HEK293 (cell line): Measurements from ENCODE around the gene CWC22.

Experiments
- CTCF ChIA-PET: fragments of 350-600 bp; formaldehyde crosslinking; extraction: SDS; loops from one replicate; lab custom pipeline; 2021; ENCODE audit warnings: antibody characterized with exemption; lab: Yijun Ruan, JAX
- POLR2A ChIA-PET: fragments of 300-600 bp; formaldehyde crosslinking; extraction: SDS; loops from one replicate; lab custom pipeline; 2020; ENCODE audit warnings: antibody characterized with exemption, inconsistent platforms; lab: Yijun Ruan, JAX
- H3K27ac ChIP-seq: fragments of 200-500 bp; sonication (Bioruptor generic); 2 replicates; pipeline ENCODE4 v1.5.1; 2014; ENCODE audit warnings: low read depth, low read length, control low read depth, inconsistent platforms; ENCODE audit errors: extremely low read depth
- H3K36me3 ChIP-seq, 2 experiments: fragments of 200-500 bp in 1 of 2; sonication (Bioruptor generic) in 1 of 2; 1 replicate in 1 of 2; 2 replicates in 1 of 2; pipeline ENCODE4 v1.5.1; 2014 to 2017; ENCODE audit warnings: inconsistent platforms in 2 of 2, low read length in 2 of 2; ENCODE audit not compliant: control insufficient read depth in 2 of 2, insufficient read depth in 1 of 2
- H3K4me1 ChIP-seq: fragments of 200-500 bp; sonication (Bioruptor generic); 2 replicates; pipeline ENCODE4 v1.5.1; 2014; ENCODE audit warnings: mild to moderate bottlenecking, low read length, inconsistent platforms; ENCODE audit not compliant: control insufficient read depth, insufficient read depth
- H3K4me3 ChIP-seq: 2 replicates; pipeline ENCODE4 v1.5.1; 2011; ENCODE audit warnings: low read depth, mild to moderate bottlenecking, control low read depth, low read length, moderate library complexity
- H3K9me3 ChIP-seq: fragments of 200-500 bp; sonication (Bioruptor generic); 2 replicates; pipeline ENCODE4 v1.5.1; 2014; ENCODE audit warnings: low read depth, low read length, inconsistent platforms; ENCODE audit not compliant: control insufficient read depth, insufficient read depth
- KLF9 ChIP-seq: fragments of 450-650 bp; formaldehyde crosslinking; IDR thresholded peaks from 2 replicates; pipeline ENCODE4 v1.5.1; 2016; ENCODE audit warnings: missing biosample characterization, missing genetic modification characterization, low read depth
- PRDM4 ChIP-seq: fragments of 450-650 bp; formaldehyde crosslinking; IDR thresholded peaks from 2 replicates; pipeline ENCODE4 v1.5.1; 2017; ENCODE audit warnings: missing biosample characterization, missing genetic modification characterization
- ZFP3 ChIP-seq: fragments of 450-650 bp; formaldehyde crosslinking; IDR thresholded peaks from 2 replicates; pipeline ENCODE4 v1.5.1; 2016; ENCODE audit warnings: low read depth, missing biosample characterization, missing genetic modification characterization
- ZNF239 ChIP-seq: fragments of 450-650 bp; formaldehyde crosslinking; IDR thresholded peaks from 2 replicates; pipeline ENCODE4 v1.5.1; 2016; ENCODE audit warnings: missing biosample characterization, missing genetic modification characterization
- ZNF354C ChIP-seq: fragments of 450-650 bp; formaldehyde crosslinking; IDR thresholded peaks from 2 replicates; pipeline ENCODE4 v1.5.1; 2016; ENCODE audit warnings: missing biosample characterization, missing genetic modification characterization, low read depth, borderline replicate concordance
- ZNF433 ChIP-seq: fragments of 450-650 bp; formaldehyde crosslinking; IDR thresholded peaks from 2 replicates; pipeline ENCODE4 v1.5.1; 2016; ENCODE audit warnings: missing biosample characterization, missing genetic modification characterization, low read depth
- ZNF518A ChIP-seq: fragments of 450-650 bp; formaldehyde crosslinking; conservative IDR thresholded peaks from 2 replicates; pipeline ENCODE4 v1.5.1; 2016; ENCODE audit warnings: low read depth, missing biosample characterization, missing genetic modification characterization
- ZNF571 ChIP-seq: fragments of 450-650 bp; formaldehyde crosslinking; IDR thresholded peaks from 2 replicates; pipeline ENCODE4 v1.5.0; 2017; ENCODE audit warnings: missing biosample characterization, missing genetic modification characterization
- ZNF580 ChIP-seq: fragments of 450-650 bp; formaldehyde crosslinking; IDR thresholded peaks from 2 replicates; pipeline ENCODE4 v1.5.1; 2016; ENCODE audit warnings: missing biosample characterization, missing genetic modification characterization
- ZNF776 ChIP-seq: fragments of 450-650 bp; formaldehyde crosslinking; IDR thresholded peaks from 2 replicates; pipeline ENCODE4 v1.5.0; 2017; ENCODE audit warnings: missing biosample characterization, missing genetic modification characterization, borderline replicate concordance
- ZNF792 ChIP-seq: fragments of 450-650 bp; formaldehyde crosslinking; IDR thresholded peaks from 2 replicates; pipeline ENCODE4 v1.5.1; 2016; ENCODE audit warnings: missing biosample characterization, missing genetic modification characterization
- ZNF843 ChIP-seq: fragments of 450-650 bp; formaldehyde crosslinking; IDR thresholded peaks from 2 replicates; pipeline ENCODE4 v1.5.1; 2016; ENCODE audit warnings: missing biosample characterization, missing genetic modification characterization

The CWC22 gene

DNA sequence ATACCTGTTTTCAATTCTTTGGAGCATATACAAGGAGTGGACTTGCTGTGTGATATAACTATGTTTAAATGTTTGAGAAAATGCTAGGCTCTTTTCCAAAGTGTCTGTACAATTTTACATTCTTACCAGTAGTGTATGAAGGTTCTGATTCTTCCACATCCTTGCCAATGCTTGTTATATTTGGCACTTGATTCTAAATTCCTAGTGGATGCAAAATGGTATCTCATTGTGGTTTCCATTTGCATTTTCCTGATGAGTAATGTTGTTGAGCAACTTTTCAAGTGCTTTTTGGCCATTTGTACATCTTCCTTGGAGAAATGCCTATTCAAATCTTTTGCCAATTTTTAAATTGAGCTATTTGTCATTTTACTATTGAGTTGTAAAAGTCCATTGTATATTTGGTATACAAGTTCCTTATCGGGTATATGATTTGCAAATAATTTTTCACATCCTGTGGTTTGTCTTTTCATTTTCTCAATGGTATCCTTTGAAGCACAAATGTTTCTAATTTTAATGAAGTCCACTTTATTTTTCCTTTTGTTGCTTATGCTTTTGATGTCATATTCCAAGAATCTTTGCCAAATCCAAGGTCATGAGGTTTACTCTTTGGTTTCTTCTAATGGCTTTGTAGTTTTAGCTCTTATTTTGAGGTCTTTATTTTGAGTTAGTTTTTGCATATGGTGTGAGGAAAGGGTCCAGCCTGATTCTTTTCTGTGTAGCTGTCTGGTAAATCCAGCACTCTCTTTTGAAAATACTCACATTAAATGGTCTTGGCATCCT, 33.2 kb upstream of the CWC22 start:
- H3K27ac ChIP-seq = no peak overlapping the region
- TF ChIP-seq ZNF580 (tag by site-specific recombination) = no peak
- TF ChIP-seq ZNF239 (tag by site-specific recombination) = no peak
- no peak for TF ChIP-seq KLF9 (tag by site-specific recombination)
- no peak for TF ChIP-seq ZNF571 (tag by site-specific recombination)
- TF ChIP-seq ZNF792 = no peak
- TF ChIP-seq PRDM4 (tag by site-specific recombination) = no peak
- no peak for TF ChIP-seq ZNF843 (tag by site-specific recombination)
- no peaks in the 10 kb centered on the region for H3K4me1 ChIP-seq
- CTCF ChIA-PET = no interaction called here
- POLR2A ChIA-PET = no interaction called here
- no peaks in the 10 kb centered on the region for H3K9me3 ChIP-seq
- H3K4me3 ChIP-seq = no peak overlapping the region
- no peaks in the 10 kb centered on the region for H3K36me3 ChIP-seq

GRCh38 chr2:180038997-180039396, 31.9 kb upstream of the CWC22 start:
- no peaks in the 10 kb centered on the region for H3K4me1 ChIP-seq
- no peak overlapping the region for H3K27ac ChIP-seq
- CTCF ChIA-PET = interaction anchor here (0.7 kb wide), 1 partner anchor 23 kb away, joined by 3 read pairs; no protein-coding TSS in a partner anchor
- H3K9me3 ChIP-seq = no peaks in the 10 kb centered on the region
- no peak overlapping the region for H3K4me3 ChIP-seq
- TF ChIP-seq ZFP3 (tag by site-specific recombination) (no peak), ZNF354C (tag by site-specific recombination) (no peak), ZNF518A (tag by site-specific recombination) (no peak), ZNF433 (tag by site-specific recombination) (no peak), ZNF776 (tag by site-specific recombination) (no peak)
- no peaks in the 10 kb centered on the region for H3K36me3 ChIP-seq
- POLR2A ChIA-PET = no interaction called here
